Upper lobe of left lung (tissue), 6 donors: ENCODE measurements around the gene ACTL7B. TPM values are rescaled to one million over a fixed set of nuclear protein-coding genes. Genes with fewer than 3 reads are reported as not detected.
"Not testable (repeated sequence)": the region's sequence is repeated elsewhere in the genome, so short reads cannot be mapped to it uniquely, and the experiment has no call there.

ENCODE experiments used
- ATAC-seq, 2 donors: fragments of 200-7000 bp; cut with Tn5 transposase; one replicate each; pipeline ENCODE4 v1.9.1; 2022; ENCODE audit warnings: mild to moderate bottlenecking in 2 of 2, moderate library complexity in 2 of 2; ENCODE audit not compliant: low FRiP score in 2 of 2
- DNase-seq, 2 donors: peaks; one replicate each; pipeline ENCODE4 v3.0.0-alpha.2; 2019 to 2020
- H3K27ac ChIP-seq, 4 donors: fragments of 200-600 bp; sonication (generic); one replicate each; pipeline ENCODE4 v1.5.1; 2016 to 2019
- H3K27me3 ChIP-seq, 4 donors: fragments of 200-600 bp; sonication (generic); one replicate each; pipeline ENCODE4 v1.5.1; 2017 to 2019
- H3K36me3 ChIP-seq, 4 donors: fragments of 200-600 bp; sonication (generic); one replicate each; pipeline ENCODE4 v1.5.1; 2016 to 2019
- H3K4me1 ChIP-seq, 4 donors: fragments of 200-600 bp; sonication (generic); one replicate each; pipeline ENCODE4 v1.5.1; 2018 to 2019
- H3K4me3 ChIP-seq, 4 donors: fragments of 200-600 bp; sonication (generic); one replicate each; pipeline ENCODE4 v1.5.1; 2017 to 2019; ENCODE audit warnings: mild to moderate bottlenecking in 2 of 4, moderate library complexity in 1 of 4
- H3K9me3 ChIP-seq, 4 donors: fragments of 200-600 bp; sonication (generic); one replicate each; pipeline ENCODE4 v1.5.1; 2018 to 2019
- CTCF ChIP-seq, 6 experiments: fragments of 450-650 bp in 4 of 6; fragments of 200-600 bp in 2 of 6; sonication (generic) in 2 of 6; IDR thresholded peaks; one replicate each; pipeline ENCODE4 v1.5.1; 2016 to 2019; ENCODE audit warnings: antibody characterized with exemption in 6 of 6
- EP300 ChIP-seq, 4 donors: sonication (generic); formaldehyde crosslinking; IDR thresholded peaks; one replicate each; pipeline ENCODE4 v1.5.1; 2017; ENCODE audit warnings: antibody characterized with exemption in 4 of 4, control low read depth in 2 of 4
- POLR2A ChIP-seq, 4 donors: fragments of 450-650 bp; IDR thresholded peaks; one replicate each; pipeline ENCODE4 v1.5.1; 2016 to 2017; ENCODE audit warnings: antibody characterized with exemption in 4 of 4, mild to moderate bottlenecking in 2 of 4
- POLR2AphosphoS5 ChIP-seq, 2 donors: sonication (generic); formaldehyde crosslinking; IDR thresholded peaks; one replicate each; pipeline ENCODE4 v1.5.1; 2017; ENCODE audit warnings: antibody characterized with exemption in 2 of 2
- WGBS, 2 donors: methylation state at CpG; one replicate each; pipeline ENCODE4 v1.1.5; 2017 to 2018; 5-methylcytosine and 5-hydroxymethylcytosine counted together
- total RNA-seq, 6 donors: library from RNA; depleted of rRNA in 4 of 6; stranded (reverse); fragments of >200 nt in 4 of 6; gene quantifications; one replicate each; pipeline versions ENCODE4 v1.1.0 to v1.2.1, GENCODE V29; 2016 to 2021
- donor health status: DM: no; HTN: no; CAD: no; lungs with moderate emphysema.
- donor health status: DM: no; HTN: yes; CAD: no; lungs with severe emphysema.

The ACTL7B gene
- total RNA-seq, 6 donors from 2014 or later, result 0.30 TPM; not detected in 5

- no peak for TF ChIP-seq POLR2AphosphoS5 (IDR thresholded peaks at IDR 0.05)
- no peak for TF ChIP-seq EP300 (IDR thresholded peaks at IDR 0.05)
- TF ChIP-seq CTCF (IDR thresholded peaks at IDR 0.05), result no peak
- no peak for TF ChIP-seq POLR2A (IDR thresholded peaks at IDR 0.05)
- H3K4me3 ChIP-seq, result no peak overlapping the region
- H3K36me3 ChIP-seq, result peaks cover 16 to 99% (median 51%) of the 10 kb centered on the region in 4 donors
- ATAC-seq, result no peak
- DNase-seq, result no peak
- H3K4me1 ChIP-seq, result no peaks in the 10 kb centered on the region
- no peaks in the 10 kb centered on the region for H3K27me3 ChIP-seq
- H3K9me3 ChIP-seq, result no peaks in the 10 kb centered on the region
- 94 to 97% methylated on average over 5 of the region's 5 CpGs for WGBS, 2 donors
- no peak overlapping the region for H3K27ac ChIP-seq
Observed at GRCh38 chr9:108900176-108900575, 44.4 kb upstream of the ACTL7B start.

GRCh38 chr9:108899023-108899695 is 43.4 kb upstream of the ACTL7B start:
- not testable (repeated sequence) for H3K9me3 ChIP-seq, H3K27ac ChIP-seq, H3K27me3 ChIP-seq, DNase-seq, H3K4me3 ChIP-seq, H3K4me1 ChIP-seq, ATAC-seq
- 89 to 94% methylated on average over 8 of the region's 8 CpGs for WGBS, 2 donors
- H3K36me3 ChIP-seq, result peaks cover 19 to 99% (median 56%) of the 10 kb centered on the region in 4 donors

GRCh38 chr9:108897324-108898096 is 41.7 kb upstream of the ACTL7B start:
- no peaks in the 10 kb centered on the region for H3K4me1 ChIP-seq
- no peak overlapping the region for H3K4me3 ChIP-seq
- H3K36me3 ChIP-seq, result peaks cover 25 to 98% (median 62%) of the 10 kb centered on the region in 4 donors
- TF ChIP-seq POLR2AphosphoS5 (IDR thresholded peaks at IDR 0.05) (no peak), CTCF (IDR thresholded peaks at IDR 0.05) (no peak), EP300 (IDR thresholded peaks at IDR 0.05) (no peak), POLR2A (IDR thresholded peaks at IDR 0.05) (no peak)
- WGBS, 2 donors, result 93 to 100% methylated on average over 2 of the region's 2 CpGs
- DNase-seq (no peak), ATAC-seq (no peak)
- H3K27me3 ChIP-seq, result no peaks in the 10 kb centered on the region
- H3K9me3 ChIP-seq, result no peaks in the 10 kb centered on the region
- H3K27ac ChIP-seq, result no peak overlapping the region

GRCh38 chr9:108894225-108894997 is 38.6 kb upstream of the ACTL7B start:
- no peak overlapping the region for H3K27ac ChIP-seq
- no peak overlapping the region for H3K4me3 ChIP-seq
- DNase-seq, result no peak
- no peaks in the 10 kb centered on the region for H3K9me3 ChIP-seq
- no peaks in the 10 kb centered on the region for H3K27me3 ChIP-seq
- TF ChIP-seq POLR2A (IDR thresholded peaks at IDR 0.05), result no peak
- no peak for TF ChIP-seq EP300 (IDR thresholded peaks at IDR 0.05)
- TF ChIP-seq CTCF (IDR thresholded peaks at IDR 0.05), result no peak
- TF ChIP-seq POLR2AphosphoS5 (IDR thresholded peaks at IDR 0.05), result no peak
- no peak for ATAC-seq
- 83 to 85% methylated on average over 4 of the region's 4 CpGs for WGBS, 2 donors
- H3K4me1 ChIP-seq, result no peaks in the 10 kb centered on the region
- H3K36me3 ChIP-seq, result peaks cover 45 to 97% (median 65%) of the 10 kb centered on the region in 4 donors

- WGBS, 2 donors, result 91 to 93% methylated on average over 4 of the region's 4 CpGs
- H3K36me3 ChIP-seq, result peaks cover 24 to 76% (median 38%) of the 10 kb centered on the region in 4 donors
- no peak overlapping the region for H3K27ac ChIP-seq
- no peak for DNase-seq
- no peaks in the 10 kb centered on the region for H3K9me3 ChIP-seq
- peaks cover 0 to 8% (median 3%) of the 10 kb centered on the region in 4 donors for H3K4me1 ChIP-seq
- H3K4me3 ChIP-seq, result no peak overlapping the region
- no peaks in the 10 kb centered on the region for H3K27me3 ChIP-seq
- no peak for ATAC-seq
- no peak for TF ChIP-seq POLR2AphosphoS5 (IDR thresholded peaks at IDR 0.05)
- no peak for TF ChIP-seq EP300 (IDR thresholded peaks at IDR 0.05)
- no peak for TF ChIP-seq CTCF (IDR thresholded peaks at IDR 0.05)
- no peak for TF ChIP-seq POLR2A (IDR thresholded peaks at IDR 0.05)
Observed at GRCh38 chr9:108889649-108890067, 33.9 kb upstream of the ACTL7B start.

GRCh38 chr9:108886594-108887271 is 30.9 kb upstream of the ACTL7B start:
- not testable (repeated sequence) for DNase-seq, H3K9me3 ChIP-seq, H3K27ac ChIP-seq, H3K27me3 ChIP-seq, H3K4me1 ChIP-seq, H3K4me3 ChIP-seq, ATAC-seq
- H3K36me3 ChIP-seq, result peaks cover 14 to 66% (median 24%) of the 10 kb centered on the region in 4 donors
- WGBS, 2 donors, result 81 to 84% methylated on average over 3 of the region's 3 CpGs
